K562 (cell line): ENCODE results near the gene CACNA1S. TPM values are rescaled to one million over a fixed set of nuclear protein-coding genes. Genes with fewer than 3 reads are reported as not detected.

Experiments
- ATAC-seq: fragments of 200-7000 bp; cut with Tn5 transposase; 3 replicates; pipeline ENCODE4 v1.9.1; 2020; ENCODE audit warnings: moderate library complexity
- BruUV-seq: library from RNA; stranded (reverse); fragments of 400-500 nt; replicated peaks from 2 replicates; lab custom pipeline; 2021; lab: Mats Ljungman, UMichigan
- CTCF ChIA-PET: fragments of 300-600 bp; formaldehyde crosslinking; extraction: SDS; loops from one replicate; lab custom pipeline; 2021; ENCODE audit warnings: low intra/inter-chr PET ratio; lab: Yijun Ruan, JAX
- POLR2A ChIA-PET: fragments of 300-600, 350-650 bp; sonication (Branson Sonifier 250); formaldehyde crosslinking; extraction: SDS; loops from one replicate; lab custom pipeline; 2021; ENCODE audit warnings: antibody characterized with exemption, inconsistent platforms; lab: Yijun Ruan, JAX
- DNase-seq, 4 experiments: peaks; one replicate each; pipeline versions ENCODE4 v3.0.0 to v3.0.0-alpha.2; 2011 to 2018; ENCODE audit warnings: low spot score in 3 of 4, mixed read lengths in 3 of 4; ENCODE audit errors: extremely low read depth in 1 of 4
- FAIRE-seq: peaks from 2 replicates; lab custom pipeline; 2011; peaks lifted over from hg19 to GRCh38; lab: Jason Lieb, UNC
- H2AFZ ChIP-seq: 2 replicates; pipeline ENCODE4 v1.6.0; 2011; ENCODE audit warnings: low read depth, low read length, control low read depth, inconsistent platforms
- H3K27ac ChIP-seq: fragments of 200-600 bp; 3 replicates; pipeline ENCODE4 v1.8.0; 2011; ENCODE audit warnings: low read depth, mild to moderate bottlenecking, control low read depth, inconsistent platforms, low read length, moderate library complexity, mixed read lengths; ENCODE audit errors: extremely low read depth
- H3K27me3 ChIP-seq, 2 experiments: fragments of 300-600 bp in 1 of 2; 2 replicates in 1 of 2; 3 replicates in 1 of 2; pipeline versions ENCODE4 v1.6.0 to v1.8.0; 2011; ENCODE audit warnings: inconsistent platforms in 2 of 2, low read length in 2 of 2, mild to moderate bottlenecking in 1 of 2, mixed read lengths in 1 of 2, moderate library complexity in 1 of 2; ENCODE audit not compliant: control insufficient read depth in 2 of 2, insufficient read depth in 2 of 2
- H3K36me3 ChIP-seq: fragments of 300-600 bp; 3 replicates; pipeline ENCODE4 v1.8.0; 2011; ENCODE audit warnings: mild to moderate bottlenecking, low read length, inconsistent platforms; ENCODE audit not compliant: control insufficient read depth, insufficient read depth
- H3K4me1 ChIP-seq, 2 experiments: fragments of 200-600 bp in 1 of 2; replicated peaks in 1 of 2; 2 replicates in 1 of 2; 3 replicates in 1 of 2; pipeline versions ENCODE4 v1.5.1 to v1.8.0; 2011; ENCODE audit warnings: inconsistent platforms in 2 of 2, low read length in 2 of 2, mild to moderate bottlenecking in 1 of 2, mixed read lengths in 1 of 2, moderate library complexity in 1 of 2; ENCODE audit not compliant: control insufficient read depth in 2 of 2, insufficient read depth in 2 of 2
- H3K4me2 ChIP-seq: 2 replicates; pipeline ENCODE4 v1.6.1; 2011; ENCODE audit warnings: low read length, control low read depth, inconsistent platforms, mixed read lengths; ENCODE audit not compliant: insufficient read depth
- H3K4me3 ChIP-seq: fragments of 200-600 bp; sonication (generic), shearing (Covaris generic); 2 replicates; pipeline ENCODE4 v1.5.1; 2016; ENCODE audit warnings: control low read depth, inconsistent platforms
- H3K79me2 ChIP-seq: fragments of 200-600 bp; 3 replicates; pipeline ENCODE4 v1.8.0; 2011; ENCODE audit warnings: low read length, inconsistent platforms; ENCODE audit not compliant: control insufficient read depth, insufficient read depth
- H3K9ac ChIP-seq, 2 experiments: 2 replicates each; pipeline versions ENCODE4 v1.6.0 to v1.6.1; 2011; ENCODE audit warnings: low read depth in 2 of 2, low read length in 2 of 2, control low read depth in 1 of 2, inconsistent platforms in 1 of 2, mild to moderate bottlenecking in 1 of 2, mixed read lengths in 1 of 2; ENCODE audit not compliant: insufficient read depth in 1 of 2
- H3K9me1 ChIP-seq: one replicate; pipeline ENCODE4 v1.6.0; 2011; ENCODE audit warnings: inconsistent platforms, mild to moderate bottlenecking, low read length, moderate library complexity; ENCODE audit not compliant: control insufficient read depth, insufficient read depth
- H3K9me3 ChIP-seq: replicated peaks from 2 replicates; pipeline ENCODE4 v1.5.1; 2011; ENCODE audit warnings: low read depth, low read length, inconsistent platforms; ENCODE audit not compliant: control insufficient read depth, insufficient read depth
- H4K20me1 ChIP-seq: replicated peaks from 2 replicates; pipeline ENCODE4 v1.6.1; 2011; ENCODE audit warnings: low read length, inconsistent platforms, mixed read lengths; ENCODE audit not compliant: control insufficient read depth, insufficient read depth
- TBP ChIP-seq: optimal IDR thresholded peaks from 2 replicates; pipeline ENCODE3; 2011; ENCODE audit warnings: low read depth, low read length, improper control_type of control experiment
- ZBTB1 ChIP-seq: sonication (generic); formaldehyde crosslinking; IDR thresholded peaks from 2 replicates; pipeline ENCODE4 v1.8.1; 2023; ENCODE audit warnings: missing genetic modification reagents, low read depth, mild to moderate bottlenecking, borderline replicate concordance
- WGBS: fragments of 100-300 bp; shearing (Covaris generic); methylation state at CpG from one replicate; pipeline ENCODE4 v1.1.6; 2016; ENCODE audit warnings: low coverage, mixed read lengths; ENCODE audit not compliant: insufficient coverage; ENCODE audit errors: missing lambda C conversion rate; 5-methylcytosine and 5-hydroxymethylcytosine counted together
- in situ Hi-C: fragments of 300-500 bp; cut with MboI; formaldehyde crosslinking; loops from 4 replicates; pipeline ENCODE4 v1.15.0; 2018; ENCODE audit warnings: inconsistent platforms, mixed read lengths
- intact Hi-C: fragments of 100-400 bp; cut with micrococcal nuclease; formaldehyde crosslinking; loops from 2 replicates; pipeline ENCODE4 v1.14.2; 2022
- polyA plus RNA-seq, 8 experiments: library from polyadenylated mRNA; depleted of rRNA in 4 of 8; stranded (reverse) in 5 of 8; unstranded in 3 of 8; fragments of >200 nt; fragmentation: Nextera tagmentation in 2 of 8; fragmentation: Illumina TruSeq in 1 of 8; extraction: Ambion mirVana in 2 of 8; extraction: Trizol in 1 of 8; gene quantifications; 2 replicates each; pipeline versions ENCODE4 v1.2.1 to v1.2.3, GENCODE V29; 2011 to 2014; ENCODE audit warnings: inconsistent platforms in 1 of 8, missing spikeins in 1 of 8
- total RNA-seq, 7 experiments: library from RNA; depleted of rRNA in 6 of 7; stranded (reverse); fragments of >200 nt in 6 of 7; fragmentation: Illumina TruSeq in 2 of 7; extraction: Trizol in 2 of 7; gene quantifications; 2 replicates each; pipeline versions ENCODE4 v1.2.1 to v1.2.3, GENCODE V29; 2011 to 2021; ENCODE audit warnings: low replicate concordance in 1 of 7
- TF ChIP-seq, protein P1 (sequence below): IDR thresholded peaks from 2 replicates; pipeline ENCODE4 v1.6.1; 2011; ENCODE audit not compliant: insufficient read length; ENCODE audit errors: extremely low read depth

The CACNA1S gene
- total and polyA plus RNA-seq, 9 of the 15 experiments (the other 6 are each of a cell fraction or from before 2014, with no cell fraction given): not detected

DNA sequence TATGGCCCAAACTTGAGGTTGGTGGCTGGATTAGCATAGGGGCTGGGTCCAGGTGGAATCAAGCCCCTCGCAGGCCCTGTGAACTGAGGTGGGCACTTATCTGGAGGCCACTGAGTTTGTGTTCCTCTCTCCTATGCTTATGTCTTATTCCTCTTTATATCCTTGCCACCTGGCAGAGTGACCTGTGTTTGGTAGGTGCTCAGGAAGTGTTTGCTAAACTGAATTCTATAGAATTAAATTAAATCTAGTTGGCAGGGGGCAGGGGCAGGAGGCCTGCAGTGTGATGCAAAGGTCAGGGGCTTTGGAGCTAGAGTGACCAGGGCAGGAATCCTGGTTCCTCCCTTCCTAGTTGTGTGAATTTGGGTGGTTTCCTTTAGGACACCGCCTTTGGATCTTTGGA is 43.1 kb upstream of the CACNA1S start:
- ChIA-PET CTCF (no interaction called here), POLR2A (interaction anchor here (9.8 kb wide), 1 partner anchor 13 kb away, joined by 121 read pairs; no protein-coding TSS in a partner anchor)
- H3K27me3 ChIP-seq: no peaks in the 10 kb centered on the region
- intact Hi-C loops: no loop called here
- no TSS peak for BruUV-seq
- H3K79me2 ChIP-seq: peaks cover 12% of the 10 kb centered on the region; the same call in 2 of the 3 replicates
- H3K36me3 ChIP-seq: peaks cover 25% of the 10 kb centered on the region
- H3K4me1 ChIP-seq: peaks cover 13 to 25% of the 10 kb centered on the region in 2 experiments
- H3K9me3 ChIP-seq: no peaks in the 10 kb centered on the region
- FAIRE-seq: no peak
- in situ Hi-C loops: no loop called here
- WGBS: 58% methylated on average over 2 of the region's 2 CpGs
- H3K27ac ChIP-seq: no peak overlapping the region
- TF ChIP-seq ZBTB1 (CRISPR knock-in tag) (no peak), TBP (peak; percentile 49)
- TF ChIP-seq, protein P1, sequence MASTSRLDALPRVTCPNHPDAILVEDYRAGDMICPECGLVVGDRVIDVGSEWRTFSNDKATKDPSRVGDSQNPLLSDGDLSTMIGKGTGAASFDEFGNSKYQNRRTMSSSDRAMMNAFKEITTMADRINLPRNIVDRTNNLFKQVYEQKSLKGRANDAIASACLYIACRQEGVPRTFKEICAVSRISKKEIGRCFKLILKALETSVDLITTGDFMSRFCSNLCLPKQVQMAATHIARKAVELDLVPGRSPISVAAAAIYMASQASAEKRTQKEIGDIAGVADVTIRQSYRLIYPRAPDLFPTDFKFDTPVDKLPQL: no peak
- no peaks in the 10 kb centered on the region for H4K20me1 ChIP-seq
- no peak overlapping the region for H3K9ac ChIP-seq
- no peak for ATAC-seq
- peak overlapping the region; percentile 61 for H2AFZ ChIP-seq
- H3K9me1 ChIP-seq: no peaks in the 10 kb centered on the region
- no peak overlapping the region for H3K4me3 ChIP-seq
- DNase-seq: no peak
- H3K4me2 ChIP-seq: no peak overlapping the region
